ENCODE results near the gene ARMC9.
"Not testable (repeated sequence)": the region's sequence is repeated elsewhere in the genome, so short reads cannot be mapped to it uniquely, and the experiment has no call there.

ARMC9 gene

GRCh38 chr2:231348704-231349373, 150.4 kb downstream of the ARMC9 start:
- Histone ChIP-seq H3K9me3 (ENCODE audit: control insufficient read depth, low read length) (no peaks in the 10 kb centered on the region), H3K4me1 (ENCODE audit: control insufficient read depth, insufficient read depth, low read length) (peaks cover 22% of the 10 kb centered on the region), H3K4me3 (ENCODE audit: low read length) (no peak overlapping the region), H3K27me3 (replicated peaks; ENCODE audit: control insufficient read depth, insufficient read depth, low read length) (no peaks in the 10 kb centered on the region), H3K36me3 (ENCODE audit: control insufficient read depth, insufficient read depth, low read length, severe bottlenecking) (peaks cover 7% of the 10 kb centered on the region), H3K9ac (ENCODE audit: low read length) (no peak overlapping the region)
- no peak for DNase-seq (ENCODE audit: low read depth)

- not testable (repeated sequence) for H3K27me3 ChIP-seq (replicated peaks; ENCODE audit: control insufficient read depth, insufficient read depth, low read length); H3K9ac ChIP-seq (ENCODE audit: low read length); H3K9me3 ChIP-seq (ENCODE audit: control insufficient read depth, low read length); DNase-seq (ENCODE audit: low read depth); H3K36me3 ChIP-seq (ENCODE audit: control insufficient read depth, insufficient read depth, low read length, severe bottlenecking); H3K4me3 ChIP-seq (ENCODE audit: low read length)
- H3K4me1 ChIP-seq (ENCODE audit: control insufficient read depth, insufficient read depth, low read length), result peaks cover 22% of the 10 kb centered on the region
Observed at GRCh38 chr2:231349374-231349735, 150.9 kb downstream of the ARMC9 start.

- H3K27me3 ChIP-seq (replicated peaks; ENCODE audit: control insufficient read depth, insufficient read depth, low read length), result no peaks in the 10 kb centered on the region
- no peak for DNase-seq (ENCODE audit: low read depth)
Observed at GRCh38 chr2:231351648-231352047, 153.2 kb downstream of the ARMC9 start.

GRCh38 chr2:231353469-231353868, 155.0 kb downstream of the ARMC9 start:
- no peaks in the 10 kb centered on the region for H3K36me3 ChIP-seq (ENCODE audit: control insufficient read depth, insufficient read depth, low read length, severe bottlenecking)
- DNase-seq (ENCODE audit: low read depth), result no peak
- H3K9ac ChIP-seq (ENCODE audit: low read length), result no peak overlapping the region
- H3K9me3 ChIP-seq (ENCODE audit: control insufficient read depth, low read length), result no peaks in the 10 kb centered on the region
- H3K27me3 ChIP-seq (replicated peaks; ENCODE audit: control insufficient read depth, insufficient read depth, low read length), result no peaks in the 10 kb centered on the region
- peaks cover 7% of the 10 kb centered on the region for H3K4me1 ChIP-seq (ENCODE audit: control insufficient read depth, insufficient read depth, low read length)
- no peak overlapping the region for H3K4me3 ChIP-seq (ENCODE audit: low read length)

More at GRCh38 chr2:231351648-231352047, 153.2 kb downstream of the ARMC9 start:
- Histone ChIP-seq H3K4me1 (ENCODE audit: control insufficient read depth, insufficient read depth, low read length) (peaks cover 22% of the 10 kb centered on the region), H3K36me3 (ENCODE audit: control insufficient read depth, insufficient read depth, low read length, severe bottlenecking) (no peaks in the 10 kb centered on the region), H3K9ac (ENCODE audit: low read length) (no peak overlapping the region), H3K9me3 (ENCODE audit: control insufficient read depth, low read length) (no peaks in the 10 kb centered on the region), H3K4me3 (ENCODE audit: low read length) (no peak overlapping the region)

- Histone ChIP-seq H3K4me1 (ENCODE audit: control insufficient read depth, insufficient read depth, low read length) (no peaks in the 10 kb centered on the region), H3K9me3 (ENCODE audit: control insufficient read depth, low read length) (no peaks in the 10 kb centered on the region), H3K27me3 (replicated peaks; ENCODE audit: control insufficient read depth, insufficient read depth, low read length) (no peaks in the 10 kb centered on the region), H3K36me3 (ENCODE audit: control insufficient read depth, insufficient read depth, low read length, severe bottlenecking) (peaks cover 3% of the 10 kb centered on the region), H3K4me3 (ENCODE audit: low read length) (no peak overlapping the region), H3K9ac (ENCODE audit: low read length) (no peak overlapping the region)
- no peak for DNase-seq (ENCODE audit: low read depth)
Observed at GRCh38 chr2:231355508-231356465, 157.4 kb downstream of the ARMC9 start.

- no peak overlapping the region for H3K9ac ChIP-seq (ENCODE audit: low read length)
- no peak overlapping the region for H3K4me3 ChIP-seq (ENCODE audit: low read length)
- no peaks in the 10 kb centered on the region for H3K4me1 ChIP-seq (ENCODE audit: control insufficient read depth, insufficient read depth, low read length)
- H3K9me3 ChIP-seq (ENCODE audit: control insufficient read depth, low read length), result no peaks in the 10 kb centered on the region
- DNase-seq (ENCODE audit: low read depth), result no peak
- H3K36me3 ChIP-seq (ENCODE audit: control insufficient read depth, insufficient read depth, low read length, severe bottlenecking), result peaks cover 6% of the 10 kb centered on the region
- no peaks in the 10 kb centered on the region for H3K27me3 ChIP-seq (replicated peaks; ENCODE audit: control insufficient read depth, insufficient read depth, low read length)
Observed at GRCh38 chr2:231356466-231356844, 158.0 kb downstream of the ARMC9 start.

GRCh38 chr2:231357048-231357447, 158.6 kb downstream of the ARMC9 start:
- H3K27me3 ChIP-seq (replicated peaks; ENCODE audit: control insufficient read depth, insufficient read depth, low read length), result no peaks in the 10 kb centered on the region
- H3K9me3 ChIP-seq (ENCODE audit: control insufficient read depth, low read length), result no peaks in the 10 kb centered on the region
- no peak overlapping the region for H3K4me3 ChIP-seq (ENCODE audit: low read length)
- no peak for DNase-seq (ENCODE audit: low read depth)
- H3K36me3 ChIP-seq (ENCODE audit: control insufficient read depth, insufficient read depth, low read length, severe bottlenecking), result peaks cover 6% of the 10 kb centered on the region
- no peaks in the 10 kb centered on the region for H3K4me1 ChIP-seq (ENCODE audit: control insufficient read depth, insufficient read depth, low read length)
- H3K9ac ChIP-seq (ENCODE audit: low read length), result no peak overlapping the region

GRCh38 chr2:231357931-231358330, 159.5 kb downstream of the ARMC9 start:
- Histone ChIP-seq H3K27me3 (replicated peaks; ENCODE audit: control insufficient read depth, insufficient read depth, low read length) (no peaks in the 10 kb centered on the region), H3K9ac (ENCODE audit: low read length) (no peak overlapping the region), H3K4me3 (ENCODE audit: low read length) (no peak overlapping the region), H3K36me3 (ENCODE audit: control insufficient read depth, insufficient read depth, low read length, severe bottlenecking) (peaks cover 8% of the 10 kb centered on the region), H3K4me1 (ENCODE audit: control insufficient read depth, insufficient read depth, low read length) (no peaks in the 10 kb centered on the region), H3K9me3 (ENCODE audit: control insufficient read depth, low read length) (no peaks in the 10 kb centered on the region)
- DNase-seq (ENCODE audit: low read depth), result no peak

- Histone ChIP-seq H3K4me1 (ENCODE audit: control insufficient read depth, insufficient read depth, low read length) (no peaks in the 10 kb centered on the region), H3K4me3 (ENCODE audit: low read length) (no peak overlapping the region), H3K27me3 (replicated peaks; ENCODE audit: control insufficient read depth, insufficient read depth, low read length) (no peaks in the 10 kb centered on the region), H3K36me3 (ENCODE audit: control insufficient read depth, insufficient read depth, low read length, severe bottlenecking) (peaks cover 10% of the 10 kb centered on the region), H3K9ac (ENCODE audit: low read length) (no peak overlapping the region), H3K9me3 (ENCODE audit: control insufficient read depth, low read length) (no peaks in the 10 kb centered on the region)
- DNase-seq (ENCODE audit: low read depth), result no peak
Observed at GRCh38 chr2:231359441-231359840, 161.0 kb downstream of the ARMC9 start.

- no peak overlapping the region for H3K4me3 ChIP-seq (ENCODE audit: low read length)
- DNase-seq (ENCODE audit: low read depth), result no peak
- no peak overlapping the region for H3K9ac ChIP-seq (ENCODE audit: low read length)
- peaks cover 2% of the 10 kb centered on the region for H3K4me1 ChIP-seq (ENCODE audit: control insufficient read depth, insufficient read depth, low read length)
- H3K9me3 ChIP-seq (ENCODE audit: control insufficient read depth, low read length), result no peaks in the 10 kb centered on the region
- peaks cover 10% of the 10 kb centered on the region for H3K36me3 ChIP-seq (ENCODE audit: control insufficient read depth, insufficient read depth, low read length, severe bottlenecking)
- H3K27me3 ChIP-seq (replicated peaks; ENCODE audit: control insufficient read depth, insufficient read depth, low read length), result no peaks in the 10 kb centered on the region
Observed at GRCh38 chr2:231359948-231360347, 161.5 kb downstream of the ARMC9 start.

- H3K9me3 ChIP-seq (ENCODE audit: control insufficient read depth, low read length), result no peaks in the 10 kb centered on the region
- no peak for DNase-seq (ENCODE audit: low read depth)
- H3K36me3 ChIP-seq (ENCODE audit: control insufficient read depth, insufficient read depth, low read length, severe bottlenecking), result peaks cover 10% of the 10 kb centered on the region
- H3K4me1 ChIP-seq (ENCODE audit: control insufficient read depth, insufficient read depth, low read length), result peaks cover 4% of the 10 kb centered on the region
- no peak overlapping the region for H3K4me3 ChIP-seq (ENCODE audit: low read length)
- no peak overlapping the region for H3K9ac ChIP-seq (ENCODE audit: low read length)
- H3K27me3 ChIP-seq (replicated peaks; ENCODE audit: control insufficient read depth, insufficient read depth, low read length), result no peaks in the 10 kb centered on the region
Observed at GRCh38 chr2:231360401-231360800, 162.0 kb downstream of the ARMC9 start.
